ENCODE results near the gene APEH.

GRCh38 chr3:49659756-49660155, 14.4 kb upstream of the APEH start:
- TF ChIP-seq CTCF (IDR thresholded peaks at IDR 0.05; ENCODE audit: poor library complexity, severe bottlenecking) (no peak), EP300 (conservative IDR thresholded peaks at IDR 0.05; ENCODE audit: poor library complexity, severe bottlenecking) (no peak), EZH2 (IDR thresholded peaks at IDR 0.05; ENCODE audit: borderline replicate concordance, insufficient read depth, low read length, poor library complexity, severe bottlenecking) (no peak), REST (IDR thresholded peaks at IDR 0.05; ENCODE audit: borderline replicate concordance) (no peak)

All from neural cell (in vitro differentiated cells).